Mucosa of rectum (tissue), 2 donors: ENCODE data around the gene EXOSC2.

Experiments used
- H3K27ac ChIP-seq, 2 donors: one replicate each; pipeline ENCODE4 v1.7.0; 2013; ENCODE audit warnings: inconsistent platforms in 2 of 2, low read depth in 2 of 2, low read length in 2 of 2
- H3K27me3 ChIP-seq, 2 donors: one replicate each; pipeline ENCODE4 v1.7.0; 2013; ENCODE audit warnings: low read length in 2 of 2; ENCODE audit not compliant: control insufficient read depth in 2 of 2, insufficient read depth in 2 of 2
- H3K36me3 ChIP-seq, 2 donors: one replicate each; pipeline ENCODE4 v1.7.0; 2013; ENCODE audit warnings: low read length in 2 of 2; ENCODE audit not compliant: control insufficient read depth in 2 of 2, insufficient read depth in 2 of 2
- H3K4me1 ChIP-seq, 2 donors: one replicate each; pipeline ENCODE4 v1.7.0; 2013; ENCODE audit warnings: low read length in 2 of 2, mild to moderate bottlenecking in 1 of 2; ENCODE audit not compliant: control insufficient read depth in 2 of 2, insufficient read depth in 2 of 2
- H3K4me3 ChIP-seq, 2 donors: one replicate each; pipeline ENCODE4 v1.7.0; 2013; ENCODE audit warnings: low read length in 2 of 2
- H3K9ac ChIP-seq, 2 donors: one replicate each; pipeline ENCODE4 v1.7.0; 2013; ENCODE audit warnings: low read length in 2 of 2, low read depth in 1 of 2, mild to moderate bottlenecking in 1 of 2
- H3K9me3 ChIP-seq, 2 donors: one replicate each; pipeline ENCODE4 v1.7.0; 2013; ENCODE audit warnings: low read length in 2 of 2; ENCODE audit not compliant: control insufficient read depth in 2 of 2
- donor health status: healthy.
- donor health status: Normal muscosa, but diverticular disease.

The EXOSC2 gene

GRCh38 chr9:130662099-130662969, 31.2 kb upstream of the EXOSC2 start:
- H3K4me3 ChIP-seq: no peak overlapping the region
- H3K9ac ChIP-seq: no peak overlapping the region
- H3K9me3 ChIP-seq: no peaks in the 10 kb centered on the region
- H3K36me3 ChIP-seq: no peaks in the 10 kb centered on the region
- peaks cover 55 to 66% of the 10 kb centered on the region in 2 donors for H3K27me3 ChIP-seq
- no peak overlapping the region for H3K27ac ChIP-seq
- H3K4me1 ChIP-seq: peaks cover 7 to 8% of the 10 kb centered on the region in 2 donors

- Histone ChIP-seq H3K9me3 (no peaks in the 10 kb centered on the region), H3K9ac (no peak overlapping the region), H3K4me1 (peaks cover 7 to 8% of the 10 kb centered on the region in 2 donors), H3K36me3 (no peaks in the 10 kb centered on the region), H3K27me3 (peaks cover 59 to 71% of the 10 kb centered on the region in 2 donors), H3K4me3 (no peak overlapping the region), H3K27ac (no peak overlapping the region)
Observed at GRCh38 chr9:130662970-130663257, 30.7 kb upstream of the EXOSC2 start.

DNA sequence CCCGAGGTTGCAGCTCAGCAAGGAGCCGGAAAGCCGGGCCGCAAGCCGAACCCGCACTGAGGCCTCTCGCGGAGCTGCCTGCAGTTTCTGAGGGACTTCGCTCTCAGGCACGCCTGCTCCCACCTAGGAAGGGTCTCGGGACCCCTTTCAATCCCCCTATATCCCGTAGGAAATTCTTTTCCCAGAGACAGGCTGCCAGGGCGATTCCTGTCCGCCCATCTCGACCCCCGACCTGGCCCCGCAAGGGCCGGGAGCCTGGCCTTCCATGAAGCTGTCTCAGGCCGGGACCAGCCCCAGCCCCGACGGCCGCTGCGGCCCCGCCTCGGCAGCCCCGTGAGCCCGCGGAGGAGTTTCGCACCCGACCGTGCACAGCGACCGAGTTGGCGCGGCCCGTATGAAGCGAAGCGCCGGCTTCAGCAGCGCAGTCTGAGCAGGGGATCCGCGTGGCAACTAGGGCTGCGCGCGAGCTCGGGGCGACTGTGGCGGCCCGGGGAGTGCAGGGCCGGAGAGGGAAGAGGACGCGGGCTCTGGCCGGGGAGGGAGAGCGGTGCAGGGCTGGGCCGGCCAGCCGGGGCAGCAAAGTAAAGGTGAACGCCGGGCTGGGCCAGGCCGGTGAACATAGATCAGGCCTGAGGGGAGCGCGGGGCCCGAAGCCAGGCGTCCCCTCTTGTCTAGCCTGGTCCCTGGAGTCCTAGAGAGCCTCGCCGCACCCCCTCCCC, 30.2 kb upstream of the EXOSC2 start:
- H3K4me3 ChIP-seq: no peak overlapping the region
- no peak overlapping the region for H3K9ac ChIP-seq
- H3K36me3 ChIP-seq: no peaks in the 10 kb centered on the region
- no peak overlapping the region for H3K27ac ChIP-seq
- peaks cover 7 to 8% of the 10 kb centered on the region in 2 donors for H3K4me1 ChIP-seq
- no peaks in the 10 kb centered on the region for H3K9me3 ChIP-seq
- H3K27me3 ChIP-seq: peaks cover 59 to 72% of the 10 kb centered on the region in 2 donors

GRCh38 chr9:130663977-130664250, 29.7 kb upstream of the EXOSC2 start:
- Histone ChIP-seq H3K4me3 (no peak overlapping the region), H3K9me3 (no peaks in the 10 kb centered on the region), H3K27me3 (peaks cover 57 to 69% of the 10 kb centered on the region in 2 donors), H3K9ac (no peak overlapping the region), H3K4me1 (peaks cover 7 to 8% of the 10 kb centered on the region in 2 donors), H3K27ac (no peak overlapping the region), H3K36me3 (no peaks in the 10 kb centered on the region)

GRCh38 chr9:130664251-130665028, 29.1 kb upstream of the EXOSC2 start, which contains the start of gene PRDM12:
Gene PRDM12, plus strand, starts transcription at chr9:130664594. Its CDS starts 60 bp downstream, at chr9:130664654.
- H3K9me3 ChIP-seq: no peaks in the 10 kb centered on the region

GRCh38 chr9:130665029-130665430, 28.6 kb upstream of the EXOSC2 start:
- no peak overlapping the region for H3K4me3 ChIP-seq
- H3K9ac ChIP-seq: no peak overlapping the region
- peaks cover 49 to 65% of the 10 kb centered on the region in 2 donors for H3K27me3 ChIP-seq
- H3K4me1 ChIP-seq: peaks cover 7 to 8% of the 10 kb centered on the region in 2 donors
- H3K9me3 ChIP-seq: no peaks in the 10 kb centered on the region
- no peak overlapping the region for H3K27ac ChIP-seq
- H3K36me3 ChIP-seq: no peaks in the 10 kb centered on the region

More at GRCh38 chr9:130664251-130665028, 29.1 kb upstream of the EXOSC2 start, which contains the start of gene PRDM12:
- peaks cover 7 to 8% of the 10 kb centered on the region in 2 donors for H3K4me1 ChIP-seq
- no peak within 1 kb of the TSS for H3K27ac ChIP-seq
- H3K27me3 ChIP-seq: peaks cover 53 to 65% of the 10 kb centered on the region in 2 donors
- no peak within 1 kb of the TSS for H3K9ac ChIP-seq
- H3K4me3 ChIP-seq: no peak within 1 kb of the TSS
- no peaks in the 10 kb centered on the region for H3K36me3 ChIP-seq

DNA sequence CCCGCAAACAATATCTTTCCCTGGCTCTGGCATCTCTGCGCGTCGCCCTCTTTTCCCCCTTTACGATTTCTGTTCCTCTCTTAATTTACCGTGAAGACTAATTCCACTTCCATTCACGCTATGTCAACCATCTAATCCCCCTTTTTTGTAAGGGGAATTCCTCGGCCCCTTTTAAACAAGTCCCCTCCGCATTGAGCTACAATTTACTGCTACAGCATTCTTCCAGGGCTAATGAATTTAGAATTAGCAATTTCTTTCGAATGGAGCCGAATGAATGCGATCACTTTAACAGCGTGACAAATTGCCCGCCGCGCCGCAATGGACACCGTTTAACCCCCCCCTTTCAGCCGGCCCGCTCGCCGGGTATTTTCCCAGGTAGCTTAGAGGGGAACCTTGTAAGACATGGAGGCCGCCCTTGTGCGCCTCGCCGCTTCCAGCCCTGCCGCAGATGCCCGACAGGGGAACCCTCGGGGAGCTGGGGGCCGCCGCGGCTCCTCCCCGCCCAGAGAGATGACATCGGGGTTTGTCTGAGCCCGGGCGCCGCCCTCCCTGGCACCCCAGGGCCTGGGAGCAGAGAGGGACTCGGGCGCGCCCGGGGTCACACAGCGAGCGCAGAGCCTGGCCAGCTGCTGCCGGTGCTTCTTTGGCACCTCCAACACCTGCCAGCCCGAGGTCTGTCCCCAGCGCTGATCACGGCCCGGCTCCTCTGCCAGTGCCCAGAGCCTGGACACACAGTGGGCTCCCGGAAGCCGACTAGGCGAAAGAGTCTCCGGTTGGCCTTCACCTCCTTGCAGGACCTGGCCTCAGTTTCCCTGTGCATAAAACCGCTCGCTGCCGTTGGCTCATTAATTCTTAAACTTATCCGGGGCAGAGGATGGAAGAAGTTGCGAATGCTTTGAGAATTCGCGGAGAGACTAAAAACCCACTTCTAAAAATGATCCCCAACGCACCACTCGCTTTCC, 27.9 kb upstream of the EXOSC2 start:
- no peaks in the 10 kb centered on the region for H3K9me3 ChIP-seq
- H3K4me1 ChIP-seq: peaks cover 7 to 8% of the 10 kb centered on the region in 2 donors
- no peaks in the 10 kb centered on the region for H3K36me3 ChIP-seq
- H3K4me3 ChIP-seq: no peak overlapping the region
- H3K27ac ChIP-seq: no peak overlapping the region
- H3K27me3 ChIP-seq: peaks cover 49 to 65% of the 10 kb centered on the region in 2 donors
- no peak overlapping the region for H3K9ac ChIP-seq

- Histone ChIP-seq H3K36me3 (no peaks in the 10 kb centered on the region), H3K4me3 (no peak overlapping the region), H3K9me3 (no peaks in the 10 kb centered on the region), H3K4me1 (peaks cover 5 to 8% of the 10 kb centered on the region in 2 donors), H3K9ac (no peak overlapping the region), H3K27ac (no peak overlapping the region), H3K27me3 (peaks cover 48 to 60% of the 10 kb centered on the region in 2 donors)
Observed at GRCh38 chr9:130666393-130667119, 27.0 kb upstream of the EXOSC2 start.

DNA sequence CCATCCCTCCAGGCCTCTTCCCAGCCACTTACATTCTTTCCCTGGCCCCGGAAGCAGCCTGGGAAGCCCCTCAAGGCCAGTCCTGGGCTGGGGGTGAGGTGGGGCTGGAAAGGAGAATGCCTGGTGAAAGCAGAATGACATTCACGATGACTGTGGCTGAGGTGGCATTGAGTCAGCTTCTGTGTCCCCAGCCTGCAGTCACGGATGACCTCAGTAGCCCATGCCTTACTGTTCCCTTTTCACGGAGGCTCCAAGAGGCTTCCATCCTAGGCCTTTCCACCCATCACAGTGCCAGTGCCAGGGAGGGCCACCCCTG, 26.5 kb upstream of the EXOSC2 start:
- H3K4me3 ChIP-seq: no peak overlapping the region
- no peaks in the 10 kb centered on the region for H3K36me3 ChIP-seq
- H3K9me3 ChIP-seq: no peaks in the 10 kb centered on the region
- peaks cover 3 to 5% of the 10 kb centered on the region in 2 donors for H3K4me1 ChIP-seq
- no peak overlapping the region for H3K9ac ChIP-seq
- H3K27ac ChIP-seq: no peak overlapping the region
- H3K27me3 ChIP-seq: peaks cover 42 to 55% of the 10 kb centered on the region in 2 donors
